Stimulated activated CD8-positive, alpha-beta memory T cell treated with anti-CD3 and anti-CD28 coated beads, Interleukin-2, amount 100 ng/mL, for 1 hour (primary cell): Measurements from ENCODE around the gene NSMCE4A.
"Not testable (repeated sequence)": the region's sequence is repeated elsewhere in the genome, so short reads cannot be mapped to it uniquely, and the experiment has no call there.

Source experiments
- DNase-seq, 2 donors: peaks; one replicate each; pipeline ENCODE4 v3.0.0-alpha.2; 2020; ENCODE audit warnings: low read depth in 2 of 2

The NSMCE4A gene, protein sequence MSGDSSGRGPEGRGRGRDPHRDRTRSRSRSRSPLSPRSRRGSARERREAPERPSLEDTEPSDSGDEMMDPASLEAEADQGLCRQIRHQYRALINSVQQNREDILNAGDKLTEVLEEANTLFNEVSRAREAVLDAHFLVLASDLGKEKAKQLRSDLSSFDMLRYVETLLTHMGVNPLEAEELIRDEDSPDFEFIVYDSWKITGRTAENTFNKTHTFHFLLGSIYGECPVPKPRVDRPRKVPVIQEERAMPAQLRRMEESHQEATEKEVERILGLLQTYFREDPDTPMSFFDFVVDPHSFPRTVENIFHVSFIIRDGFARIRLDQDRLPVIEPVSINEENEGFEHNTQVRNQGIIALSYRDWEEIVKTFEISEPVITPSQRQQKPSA

DNA sequence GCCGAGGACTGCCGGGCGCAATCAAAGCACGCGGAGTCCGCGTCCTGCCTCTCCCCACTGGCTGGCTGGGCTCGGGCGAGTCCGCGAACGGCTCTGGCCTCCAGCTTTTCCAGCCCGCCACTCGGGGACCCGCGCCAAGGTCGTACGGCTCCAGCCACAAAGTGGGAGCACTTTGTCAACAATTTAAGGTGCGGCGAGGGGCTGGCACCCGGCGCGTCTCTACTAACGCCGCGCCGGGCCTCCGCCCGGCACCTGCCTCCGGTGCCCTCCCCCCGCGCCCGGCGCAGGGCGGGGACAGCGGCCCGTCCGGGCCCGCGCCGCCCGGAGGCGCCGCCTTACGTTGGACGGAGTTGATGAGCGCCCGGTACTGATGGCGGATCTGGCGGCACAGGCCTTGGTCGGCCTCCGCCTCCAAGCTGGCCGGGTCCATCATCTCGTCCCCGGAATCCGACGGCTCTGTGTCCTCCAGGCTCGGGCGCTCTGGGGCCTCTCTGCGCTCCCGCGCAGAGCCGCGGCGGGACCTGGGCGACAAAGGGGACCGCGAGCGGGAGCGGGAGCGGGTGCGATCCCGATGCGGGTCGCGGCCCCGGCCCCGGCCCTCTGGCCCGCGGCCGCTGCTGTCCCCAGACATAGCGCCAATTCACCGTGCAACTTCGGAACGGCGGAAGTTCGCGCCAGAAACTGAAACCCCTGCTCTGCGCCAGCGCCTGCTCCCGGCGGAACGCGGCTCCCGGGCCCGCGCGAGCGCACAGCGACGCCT lies at the start of gene NSMCE4A:
Gene NSMCE4A (minus strand): TSS at position 683 of the 760 bp plus-strand sequence. CDS start 52 bp downstream, at position 631.
- peak; percentile 43 to 47 for DNase-seq

DNA sequence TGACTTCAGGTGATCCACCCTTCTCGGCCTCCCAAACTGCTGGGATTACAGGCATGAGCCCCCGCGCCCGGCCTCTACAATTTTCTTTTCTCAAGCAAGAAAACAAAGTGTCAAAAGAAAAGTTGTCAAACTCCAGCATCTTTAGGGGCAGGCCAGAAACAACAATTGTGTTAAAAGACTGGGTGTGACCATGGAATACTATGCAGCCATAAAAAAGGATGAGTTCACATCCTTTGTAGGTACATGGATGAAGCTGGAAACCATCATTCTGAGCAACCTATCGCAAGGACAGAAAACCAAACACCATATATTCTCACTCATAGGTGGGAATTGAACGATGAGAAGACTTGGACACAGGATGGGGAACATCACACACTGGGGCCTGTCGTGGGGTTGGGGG lies 48.2 kb upstream of the NSMCE4A start:
- not testable (repeated sequence) for DNase-seq

DNA sequence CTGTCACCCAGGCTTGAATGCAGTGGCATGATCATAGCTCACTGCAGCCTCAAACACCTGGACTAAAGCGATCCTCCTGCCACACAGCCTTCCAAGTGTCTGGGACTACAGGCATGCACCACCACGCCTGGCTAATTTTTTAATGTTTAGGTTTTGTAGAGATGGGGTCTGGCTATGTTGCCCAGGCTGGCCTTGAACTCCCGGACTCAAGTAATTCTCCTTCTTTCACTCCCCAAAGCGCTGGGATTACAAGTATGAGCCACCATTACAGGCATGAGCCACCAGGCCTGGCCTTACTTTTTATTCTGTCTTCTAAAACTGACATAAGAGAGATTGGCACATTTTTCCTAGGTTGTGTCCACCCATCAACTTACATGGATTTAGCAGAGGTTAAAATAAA lies 47.3 kb upstream of the NSMCE4A start:
- DNase-seq, result no peak

DNA sequence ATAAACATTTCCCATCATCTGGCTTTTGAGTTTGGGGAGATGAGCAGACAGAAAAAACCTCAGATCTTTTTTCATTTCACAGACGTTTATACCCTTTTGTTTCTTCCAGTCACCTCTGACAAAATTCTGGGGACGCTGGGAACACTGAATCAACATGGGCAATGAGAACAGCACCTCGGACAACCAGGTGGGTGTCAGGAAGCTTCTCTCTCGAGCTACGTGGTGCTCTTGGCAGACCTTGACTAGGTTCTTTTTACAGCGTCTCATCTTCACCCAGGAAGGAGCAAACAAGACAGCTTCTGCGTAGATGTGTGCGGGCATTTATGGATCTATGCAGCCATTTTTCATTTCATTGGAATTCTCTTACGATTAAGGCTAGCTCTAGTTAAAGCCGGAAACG lies 46.8 kb upstream of the NSMCE4A start:
- DNase-seq, result no peak

DNA sequence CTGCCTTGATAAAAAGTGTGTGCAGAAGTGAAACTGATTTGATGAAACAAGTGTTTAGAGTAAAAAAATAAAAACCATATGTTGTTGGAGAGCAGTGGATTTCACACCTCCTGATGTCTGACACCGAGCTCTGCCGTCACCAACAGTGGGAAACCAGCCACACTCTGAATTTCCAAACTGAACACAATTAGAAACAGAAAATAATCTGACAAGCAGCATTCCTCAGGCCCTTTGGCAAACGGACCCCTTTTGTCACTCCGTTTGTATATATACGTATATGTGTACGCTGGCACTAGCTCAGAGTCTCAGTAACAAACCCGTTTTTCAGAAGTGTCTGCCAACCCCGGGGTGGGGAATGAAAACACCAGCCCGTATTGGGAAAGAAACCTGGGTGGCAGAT lies 46.4 kb upstream of the NSMCE4A start:
- DNase-seq, result no peak

DNA sequence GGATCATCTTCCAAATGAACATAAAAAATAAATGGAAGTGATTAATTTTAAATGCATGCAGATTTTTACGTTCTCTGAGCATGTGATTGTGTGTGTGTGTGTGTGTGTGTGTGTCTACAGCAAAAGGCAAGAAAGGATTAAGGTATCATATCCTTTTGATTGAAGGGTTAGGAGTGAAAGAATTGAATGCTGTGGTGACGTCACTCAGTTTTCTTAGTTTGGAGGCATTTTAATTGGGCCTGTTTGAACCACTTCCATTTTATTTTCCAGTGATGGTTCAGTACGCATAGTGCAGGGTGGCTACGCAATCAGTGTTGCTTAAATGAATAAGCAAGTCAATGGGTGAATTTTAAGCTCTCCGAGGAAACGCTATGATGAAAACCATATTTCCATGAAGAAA lies 45.2 kb upstream of the NSMCE4A start:
- no peak for DNase-seq

DNA sequence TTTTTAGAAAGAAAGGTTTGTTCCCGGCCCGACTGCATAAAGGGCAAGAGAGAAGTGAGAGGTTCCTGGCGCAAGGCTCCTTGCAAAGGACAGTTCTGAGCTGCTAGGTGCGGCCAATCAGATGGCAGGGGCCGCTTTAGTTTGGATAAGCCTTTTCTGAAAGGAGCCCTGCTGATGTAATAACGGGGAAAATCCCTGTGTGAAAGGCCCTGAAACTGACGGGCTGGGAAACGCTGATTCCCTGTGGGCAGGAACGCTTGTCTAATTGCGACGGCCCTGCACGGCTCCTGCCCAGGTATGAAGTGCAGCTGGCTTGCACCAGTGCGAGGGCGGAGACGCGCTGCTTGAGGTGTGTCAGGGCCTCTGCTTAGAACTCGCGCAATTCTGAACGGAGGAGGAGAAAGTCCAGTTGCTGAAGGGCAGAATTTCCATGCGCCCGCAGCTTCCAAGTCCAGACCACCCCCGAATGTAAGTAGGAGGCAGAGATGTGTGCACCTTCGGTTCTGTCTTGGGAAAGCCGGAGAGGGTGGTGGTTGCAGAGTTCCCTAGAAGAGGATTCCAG lies 44.5 kb upstream of the NSMCE4A start:
- DNase-seq, result no peak

DNA sequence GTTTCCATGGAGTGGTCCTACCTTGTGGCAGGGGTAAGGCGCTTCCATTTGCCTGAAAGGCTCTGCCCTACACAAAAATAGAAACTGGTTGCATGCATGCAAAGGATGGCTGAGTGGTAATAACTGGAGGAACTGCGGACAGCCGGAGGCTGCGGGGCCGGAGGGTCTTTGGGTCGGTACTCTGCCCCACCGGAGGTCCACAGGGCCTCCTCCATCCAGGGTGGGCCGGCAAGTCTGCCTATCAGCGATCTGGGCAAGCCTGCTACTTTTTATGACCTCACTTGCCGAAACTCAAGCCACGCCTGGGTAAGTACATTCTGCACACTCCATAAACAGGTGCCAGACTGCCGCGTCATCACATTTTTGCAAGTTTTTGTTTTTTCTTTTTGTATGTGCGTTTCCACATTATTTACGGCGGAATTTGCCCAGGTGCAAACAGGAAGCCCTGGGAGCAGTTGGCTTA lies 44.0 kb upstream of the NSMCE4A start:
- no peak for DNase-seq

DNA sequence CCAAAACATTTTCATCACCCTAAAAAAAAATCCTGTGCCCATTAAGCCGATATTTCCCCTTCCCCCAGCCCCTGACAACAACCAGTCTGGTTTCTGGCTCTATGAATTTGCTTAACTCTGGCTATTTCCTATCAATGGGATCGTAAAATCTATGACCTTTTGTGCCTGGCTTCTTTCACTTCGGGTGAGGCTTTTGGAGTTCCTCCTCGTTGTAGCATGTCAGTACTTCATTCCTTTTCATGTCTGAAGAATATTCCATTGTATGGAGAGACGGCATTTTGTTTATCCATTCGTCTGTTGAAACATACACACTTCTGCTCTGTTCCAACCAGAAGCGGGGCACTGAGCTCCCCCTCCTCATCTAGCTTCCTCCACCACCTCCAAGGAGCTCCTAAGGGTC lies 43.5 kb upstream of the NSMCE4A start:
- no peak for DNase-seq

DNA sequence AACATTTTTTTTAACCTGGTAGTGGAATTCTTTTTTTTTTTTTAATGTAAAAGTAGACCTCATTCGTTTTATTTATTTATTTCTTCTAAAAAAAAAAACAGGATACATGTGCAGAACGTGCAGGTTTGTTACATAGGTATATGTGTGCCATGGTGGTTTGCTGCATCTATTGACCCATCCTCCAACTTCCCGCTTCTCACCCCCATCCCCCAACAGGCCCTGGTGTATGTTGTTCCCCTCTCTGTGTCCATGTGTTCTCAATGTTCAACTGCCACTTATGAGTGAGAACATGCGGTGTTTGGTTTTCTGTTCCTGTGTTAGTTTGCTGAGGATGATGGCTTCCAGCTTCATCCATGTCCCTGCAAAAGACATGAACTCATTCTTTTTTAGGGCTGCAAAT lies 42.9 kb upstream of the NSMCE4A start:
- not testable (repeated sequence) for DNase-seq

DNA sequence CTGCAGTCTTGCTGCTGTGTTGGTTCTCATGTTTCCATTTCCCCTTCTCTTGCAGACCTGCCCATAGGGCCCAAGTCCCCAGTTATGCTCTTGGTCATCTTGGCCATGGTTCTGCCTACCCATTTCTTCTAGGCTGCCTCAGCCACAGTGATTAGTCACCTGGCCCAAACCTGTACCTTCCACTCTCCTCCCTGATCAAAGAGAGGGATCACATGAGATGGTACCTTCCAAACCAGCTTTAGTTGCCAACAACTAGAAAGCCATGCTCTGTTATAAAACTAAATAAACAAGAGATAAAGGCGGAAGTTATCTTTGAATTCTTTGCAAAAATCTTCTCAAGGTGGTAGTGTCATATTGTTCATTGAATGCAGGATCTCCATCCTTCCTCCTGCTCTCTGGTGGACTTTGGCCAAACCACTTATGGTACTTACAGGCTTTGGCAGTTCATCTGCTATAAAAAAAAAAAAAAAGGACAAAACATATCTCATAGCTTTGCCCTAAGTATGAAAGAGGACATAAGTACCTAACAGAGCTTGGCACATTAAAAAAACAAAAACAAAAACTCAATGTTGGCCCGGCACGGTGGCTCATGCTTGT lies 39.7 kb upstream of the NSMCE4A start:
- no peak for DNase-seq

DNA sequence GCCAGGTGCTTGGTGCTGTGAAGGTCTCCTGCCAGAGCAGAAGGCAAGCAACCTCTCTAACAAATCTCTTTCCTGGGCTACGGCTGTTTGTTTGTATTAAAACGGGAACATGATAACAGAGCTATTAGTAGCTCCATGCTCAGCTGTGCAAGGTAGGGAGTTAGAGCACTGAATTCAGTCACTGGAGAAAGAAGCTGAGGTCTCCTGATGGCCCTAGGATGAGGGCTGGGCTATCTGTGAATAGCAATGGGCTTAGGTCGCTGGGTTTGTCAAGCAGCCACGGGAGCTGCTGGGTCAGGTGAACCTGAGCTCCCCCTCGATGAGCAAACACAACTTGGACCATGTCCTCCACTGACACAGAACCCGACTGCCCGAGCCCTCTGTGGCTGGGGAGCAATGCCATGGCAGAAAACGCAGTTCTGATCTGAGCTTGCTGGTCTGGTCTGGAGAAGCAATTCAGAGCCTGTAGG lies 38.3 kb upstream of the NSMCE4A start:
- no peak for DNase-seq

DNA sequence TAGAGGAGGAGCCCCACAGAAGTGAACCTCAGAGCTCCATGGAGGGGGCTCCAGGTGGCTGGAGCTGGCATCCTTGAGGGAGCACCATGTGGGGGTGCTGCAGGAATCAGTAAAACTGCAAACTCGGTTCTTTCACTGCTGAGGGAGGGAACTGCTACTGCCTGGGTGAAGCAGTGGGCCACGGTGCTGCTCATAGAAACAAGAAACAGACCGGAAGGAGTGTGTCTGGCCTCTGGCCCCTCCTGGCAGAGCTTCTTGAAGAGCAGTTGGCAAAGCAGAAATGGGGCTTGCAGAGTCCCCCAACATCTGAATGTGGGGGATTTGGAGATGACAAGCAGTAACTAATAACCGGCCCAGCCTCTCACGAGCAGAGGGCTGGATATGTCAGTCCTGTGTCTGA lies 37.7 kb upstream of the NSMCE4A start:
- DNase-seq, result no peak

DNA sequence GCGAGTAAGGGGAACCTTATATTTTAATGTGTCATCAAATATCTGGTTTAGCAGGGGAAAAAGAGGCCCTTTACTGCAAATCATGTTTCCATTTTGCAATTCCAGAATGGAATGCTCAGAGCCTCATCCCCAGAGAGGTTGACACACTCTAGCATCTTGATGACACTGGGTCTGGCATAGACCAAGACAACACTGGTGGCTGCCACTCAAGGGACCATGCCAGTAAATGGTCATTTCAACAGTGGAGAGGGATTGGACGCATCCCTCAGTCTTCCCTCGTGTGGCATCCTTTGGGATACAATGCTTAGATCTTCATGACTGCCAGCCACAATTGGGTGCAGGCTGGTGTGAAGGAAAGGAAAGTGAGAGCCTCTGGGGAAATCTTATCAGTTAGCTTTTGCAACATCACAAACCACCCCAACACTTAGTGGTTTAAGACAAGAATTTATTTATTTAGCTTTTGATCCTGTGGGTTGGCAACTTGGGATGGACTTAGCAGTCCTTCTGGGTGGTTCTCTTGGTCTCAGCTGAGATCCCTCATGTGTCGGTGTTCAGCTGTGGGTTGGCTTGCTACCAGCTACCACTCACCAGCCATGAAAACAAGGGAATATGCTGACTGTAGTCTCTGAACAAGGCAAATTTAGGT lies 35.5 kb upstream of the NSMCE4A start:
- no peak for DNase-seq

DNA sequence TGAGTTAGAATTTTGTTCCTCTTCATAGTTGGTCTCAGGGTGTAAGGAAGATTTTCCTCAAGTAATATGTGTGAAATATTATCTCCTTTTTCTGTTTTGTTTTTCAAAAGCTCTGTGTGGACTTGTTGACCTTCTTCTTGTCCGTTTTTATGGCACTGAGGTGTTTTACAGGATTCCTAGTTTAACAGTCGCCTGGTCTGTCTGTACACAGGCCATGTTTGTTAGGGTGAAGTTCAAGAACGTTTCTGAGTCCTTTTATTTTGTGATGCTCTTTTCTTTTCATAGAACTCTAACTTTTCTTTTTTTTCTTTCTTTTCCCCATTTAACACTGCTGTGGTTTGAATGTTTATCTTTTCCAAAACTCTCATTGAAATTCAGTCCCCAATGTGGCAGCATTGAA lies 32.4 kb upstream of the NSMCE4A start:
- no peak for DNase-seq

DNA sequence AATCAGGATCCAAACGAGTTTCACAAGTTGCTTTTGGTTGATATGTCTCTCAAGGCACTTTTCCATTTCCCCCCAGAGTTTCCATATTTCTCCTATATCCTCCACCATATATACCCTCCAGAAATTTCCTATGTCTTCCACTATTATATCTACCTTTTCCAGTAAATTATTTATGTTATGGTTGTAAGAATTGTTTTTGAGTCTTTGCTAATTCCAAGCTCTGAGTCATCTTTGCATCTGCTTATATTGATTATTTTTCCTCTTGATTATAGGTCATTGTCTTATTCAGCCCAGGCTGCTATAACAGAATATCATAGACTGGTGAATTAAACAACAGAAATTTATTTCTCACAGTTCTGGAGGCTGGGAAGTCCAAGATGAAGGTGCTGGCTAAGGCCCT lies 26.7 kb upstream of the NSMCE4A start:
- no peak for DNase-seq

DNA sequence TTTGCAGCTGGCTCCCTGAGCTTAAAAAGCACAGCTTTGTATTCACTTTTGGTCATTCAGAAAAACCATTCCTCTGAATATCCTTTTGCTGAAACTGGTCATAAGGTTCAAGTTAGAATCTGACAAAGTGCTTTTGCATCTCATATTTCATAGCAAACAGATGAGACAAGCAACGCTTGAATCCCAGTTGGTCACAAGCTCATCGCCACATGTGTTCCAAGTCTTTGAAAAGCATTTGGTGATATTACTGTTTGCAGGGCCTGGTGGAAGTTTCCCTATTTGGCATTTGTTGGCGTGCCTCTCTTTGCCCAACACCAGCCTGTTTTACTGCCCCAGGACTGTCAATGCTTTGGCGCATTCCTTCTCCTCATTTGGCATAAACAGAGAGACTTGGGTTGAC lies 24.3 kb upstream of the NSMCE4A start:
- no peak for DNase-seq

DNA sequence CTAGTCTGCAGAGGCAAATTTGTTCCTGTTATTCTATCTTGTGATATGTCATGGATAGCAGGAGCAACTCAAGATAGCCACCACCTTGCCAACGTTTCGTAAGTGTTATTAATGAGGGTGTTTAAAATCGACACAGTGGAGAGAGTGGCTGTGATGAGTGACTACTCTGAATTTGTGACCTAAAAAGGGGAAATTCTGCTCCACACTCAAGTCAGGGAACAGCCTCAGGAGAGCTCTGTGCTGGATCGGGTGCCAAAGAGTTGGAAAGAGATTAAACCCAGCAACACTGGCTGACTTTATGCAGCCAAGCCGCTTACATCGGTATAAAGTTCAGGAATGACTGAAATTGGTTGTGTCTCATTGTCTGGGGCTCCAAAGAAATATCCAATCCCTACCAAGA lies 23.4 kb upstream of the NSMCE4A start:
- no peak for DNase-seq

DNA sequence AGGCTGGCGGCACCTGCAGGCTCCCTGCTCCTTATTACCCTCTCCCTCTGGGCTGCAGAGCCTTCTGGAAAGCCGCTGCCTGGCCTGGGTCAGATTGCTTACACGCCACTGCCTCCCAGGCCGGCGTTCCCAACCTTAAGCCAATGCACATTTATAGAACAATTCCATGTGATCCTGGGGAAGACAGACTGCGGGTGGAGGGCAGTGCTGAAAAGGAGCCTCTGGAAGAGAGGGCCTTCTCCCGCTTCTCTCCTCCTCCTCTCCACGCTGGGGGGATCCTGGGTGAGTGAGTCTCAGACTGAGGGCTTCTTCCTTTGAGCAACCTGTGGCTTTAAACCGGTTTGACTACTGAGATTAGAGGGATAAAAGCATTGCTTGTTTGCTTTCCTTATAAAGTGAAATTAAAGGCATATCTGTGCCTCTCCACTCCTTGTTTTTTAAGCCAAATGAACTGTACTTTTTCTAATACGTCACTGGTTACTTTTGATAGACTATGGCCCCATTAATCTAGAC lies 19.5 kb upstream of the NSMCE4A start:
- no peak for DNase-seq

DNA sequence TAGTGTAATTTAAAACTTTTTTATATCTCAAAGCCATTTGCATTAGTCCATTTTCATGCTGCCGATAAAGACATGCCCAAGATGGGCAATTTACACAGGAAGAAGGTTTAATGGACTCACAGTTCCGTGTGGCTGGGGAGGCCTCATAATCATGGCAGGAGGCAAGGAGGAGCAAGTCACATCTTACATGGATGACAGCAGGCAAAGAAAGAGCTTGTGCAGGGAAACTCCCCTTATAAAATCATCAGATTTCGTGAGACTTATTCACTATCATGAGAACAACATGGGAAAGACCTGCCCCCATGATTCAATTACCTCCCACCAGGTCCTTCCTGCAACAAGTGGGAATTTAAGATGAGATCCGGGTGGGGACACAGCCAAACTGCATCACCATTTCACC lies 16.7 kb upstream of the NSMCE4A start:
- not testable (repeated sequence) for DNase-seq

DNA sequence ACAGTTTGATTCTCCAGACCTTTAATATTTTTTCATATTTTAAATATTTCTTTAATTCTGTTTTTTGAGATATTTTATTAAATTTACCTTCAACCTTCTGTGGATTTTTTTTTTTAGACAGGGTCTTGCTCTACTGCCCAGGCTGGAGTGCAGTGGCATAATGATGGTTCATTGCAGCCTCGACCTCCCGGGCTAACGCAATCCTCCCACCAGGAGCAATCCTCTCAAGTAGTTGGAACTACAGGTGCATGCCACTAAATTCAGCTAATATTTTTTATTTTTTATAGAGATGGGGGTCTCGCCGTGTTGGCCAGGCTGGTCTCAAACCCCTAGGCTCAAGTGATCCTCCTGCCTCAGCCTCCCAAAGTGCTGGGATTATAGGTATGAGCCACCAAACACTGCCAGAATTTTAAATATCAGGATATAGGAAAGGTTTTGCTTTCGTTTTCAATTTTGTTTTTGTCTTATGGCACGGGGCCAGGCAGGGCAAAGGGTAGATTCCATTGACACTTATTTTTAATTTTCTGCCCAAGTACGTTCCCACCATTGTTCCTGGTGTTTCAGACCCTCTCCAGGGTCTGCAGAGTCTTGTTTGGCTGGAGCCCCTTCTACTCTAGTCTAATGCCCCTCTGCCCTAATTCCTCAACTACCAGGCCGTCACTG lies 15.1 kb upstream of the NSMCE4A start:
- DNase-seq, result no peak
